GM13976 (cell line): ENCODE results near the gene CTPS2.
"Not testable (repeated sequence)": the region's sequence is repeated elsewhere in the genome, so short reads cannot be mapped to it uniquely, and the experiment has no call there.

Experiments used
- DNase-seq: peaks from one replicate; pipeline ENCODE4 v3.0.0; 2012; ENCODE audit warnings: low spot score
- in situ Hi-C: fragments of 300-500 bp; cut with MboI; formaldehyde crosslinking; loops from one replicate; pipeline ENCODE4 v1.12.0; 2022; ENCODE audit warnings: low sequenced_read_pairs, mixed read lengths, inconsistent platforms; ENCODE audit not compliant: unreplicated experiment
- TF ChIP-seq, protein P1 (sequence below): IDR thresholded peaks from 2 replicates; pipeline ENCODE4 v1.5.1; 2012; ENCODE audit warnings: borderline replicate concordance, mild to moderate bottlenecking; ENCODE audit not compliant: insufficient read depth; ENCODE audit errors: extremely low read depth, missing control alignments, control extremely low read depth

Gene CTPS2

DNA sequence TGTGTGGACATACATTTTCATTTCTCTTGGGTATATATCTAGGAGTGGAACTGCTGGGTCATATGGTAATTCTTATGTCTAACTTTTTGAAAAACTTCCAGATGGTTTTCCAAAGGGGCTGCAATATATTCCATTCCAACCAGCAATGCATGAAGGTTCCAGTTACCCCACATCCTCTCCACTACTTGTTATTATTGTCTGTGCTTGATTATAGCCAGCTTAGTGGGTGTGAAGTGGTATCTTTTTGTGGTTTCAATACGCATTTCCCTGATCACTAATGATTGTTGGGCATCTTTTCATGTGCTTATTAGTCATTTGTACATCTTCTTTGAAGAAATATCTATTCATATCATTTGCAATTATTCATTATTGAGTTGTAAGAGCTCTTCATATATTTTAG is 94.0 kb downstream of the CTPS2 start:
- no peak for DNase-seq
- TF ChIP-seq, protein P1, sequence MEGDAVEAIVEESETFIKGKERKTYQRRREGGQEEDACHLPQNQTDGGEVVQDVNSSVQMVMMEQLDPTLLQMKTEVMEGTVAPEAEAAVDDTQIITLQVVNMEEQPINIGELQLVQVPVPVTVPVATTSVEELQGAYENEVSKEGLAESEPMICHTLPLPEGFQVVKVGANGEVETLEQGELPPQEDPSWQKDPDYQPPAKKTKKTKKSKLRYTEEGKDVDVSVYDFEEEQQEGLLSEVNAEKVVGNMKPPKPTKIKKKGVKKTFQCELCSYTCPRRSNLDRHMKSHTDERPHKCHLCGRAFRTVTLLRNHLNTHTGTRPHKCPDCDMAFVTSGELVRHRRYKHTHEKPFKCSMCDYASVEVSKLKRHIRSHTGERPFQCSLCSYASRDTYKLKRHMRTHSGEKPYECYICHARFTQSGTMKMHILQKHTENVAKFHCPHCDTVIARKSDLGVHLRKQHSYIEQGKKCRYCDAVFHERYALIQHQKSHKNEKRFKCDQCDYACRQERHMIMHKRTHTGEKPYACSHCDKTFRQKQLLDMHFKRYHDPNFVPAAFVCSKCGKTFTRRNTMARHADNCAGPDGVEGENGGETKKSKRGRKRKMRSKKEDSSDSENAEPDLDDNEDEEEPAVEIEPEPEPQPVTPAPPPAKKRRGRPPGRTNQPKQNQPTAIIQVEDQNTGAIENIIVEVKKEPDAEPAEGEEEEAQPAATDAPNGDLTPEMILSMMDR: no peak
- in situ Hi-C loops: no loop called here

DNA sequence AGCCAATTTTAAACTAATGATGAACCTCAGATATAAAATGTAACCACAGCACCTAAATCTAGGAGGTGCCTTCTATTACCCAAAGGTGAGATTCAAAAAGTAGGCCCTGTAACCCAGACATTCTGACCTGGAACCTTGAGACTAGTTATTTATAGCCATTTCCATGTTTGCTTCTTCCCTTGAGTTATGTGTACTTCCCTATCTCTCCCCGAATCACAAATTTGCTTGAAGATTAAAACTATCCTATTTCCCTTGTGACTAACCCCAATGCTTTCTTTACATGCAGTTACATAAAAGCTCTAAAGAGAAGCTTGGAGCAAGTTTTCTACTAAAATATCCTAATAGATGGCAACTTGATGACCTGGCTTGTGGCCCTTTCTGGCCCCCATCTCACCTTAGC is 95.1 kb downstream of the CTPS2 start:
- TF ChIP-seq, protein P1: no peak
- no peak for DNase-seq
- in situ Hi-C loops: no loop called here

DNA sequence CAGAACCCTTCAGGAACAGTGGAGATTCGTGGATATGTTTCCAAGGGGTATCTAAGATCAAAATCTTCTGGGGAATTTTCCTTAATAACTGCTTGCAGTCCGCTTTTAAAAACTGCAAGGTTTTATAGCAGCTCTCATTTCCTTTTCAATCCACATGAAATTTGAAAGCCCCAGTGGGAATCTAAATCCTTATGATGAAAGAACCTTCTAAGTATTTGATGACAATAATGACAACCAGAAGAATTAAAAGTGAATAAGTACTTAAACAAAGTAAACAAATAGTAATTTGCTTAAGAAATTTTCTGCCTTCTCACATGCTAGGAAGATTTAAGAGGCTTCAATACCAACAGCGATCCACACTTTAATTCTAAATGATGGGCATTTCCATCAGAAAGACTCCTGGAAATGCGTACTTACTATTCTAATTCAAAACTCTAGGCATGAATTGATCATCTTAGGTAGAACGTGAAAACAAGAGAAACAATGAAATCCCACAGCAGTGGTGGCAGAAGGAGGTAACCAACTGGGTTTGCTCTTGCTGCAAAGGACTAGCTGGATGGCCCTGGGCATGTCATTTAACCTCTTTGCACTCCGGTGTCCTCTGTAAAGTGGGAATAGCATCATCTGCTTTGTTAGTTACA is 100.1 kb downstream of the CTPS2 start:
- TF ChIP-seq, protein P1: no peak
- in situ Hi-C loops: no loop called here
- DNase-seq: no peak

DNA sequence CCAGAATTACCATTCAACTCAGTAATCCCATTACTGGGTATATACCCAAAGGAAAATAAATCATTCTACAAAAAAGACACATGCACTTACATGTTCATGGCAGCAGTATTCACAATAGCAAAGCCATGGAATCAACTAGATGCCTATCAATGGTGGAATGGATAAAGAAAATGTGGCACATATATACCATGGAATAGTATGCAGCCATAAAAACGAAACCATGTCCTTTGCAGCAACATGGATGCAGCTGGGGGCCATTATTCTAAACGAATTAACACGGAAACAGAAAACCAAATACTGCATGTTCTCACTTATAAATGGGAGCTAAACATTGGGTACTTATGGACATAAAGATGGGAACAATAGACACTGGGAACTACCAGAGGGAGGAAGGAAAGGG is 101.8 kb downstream of the CTPS2 start:
- DNase-seq, in situ Hi-C loops: not testable (repeated sequence)

DNA sequence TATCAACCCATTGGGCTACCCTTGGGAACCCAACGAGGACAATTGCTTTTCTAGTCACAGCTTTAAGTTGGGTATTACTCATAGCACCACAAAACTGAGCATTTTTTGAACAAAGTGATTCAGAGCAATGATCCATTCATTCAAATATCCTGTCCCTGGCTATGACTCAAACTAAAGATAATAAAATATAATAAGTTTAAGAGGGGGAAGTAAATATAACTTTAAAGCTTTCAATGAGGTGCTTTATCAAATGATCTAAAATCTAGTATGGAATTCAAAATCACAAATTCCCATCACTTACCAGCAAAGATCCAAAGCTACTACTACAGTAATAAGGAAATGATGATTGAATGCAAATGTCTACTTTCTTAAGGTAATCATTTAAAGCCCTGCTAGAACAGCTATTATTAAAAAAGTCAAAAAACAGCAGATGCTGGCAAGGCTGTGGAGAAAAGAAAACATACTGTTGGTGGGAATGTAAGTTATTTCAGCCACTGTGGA is 102.3 kb downstream of the CTPS2 start:
- no peak for DNase-seq
- in situ Hi-C loops: no loop called here
- TF ChIP-seq, protein P1: no peak

DNA sequence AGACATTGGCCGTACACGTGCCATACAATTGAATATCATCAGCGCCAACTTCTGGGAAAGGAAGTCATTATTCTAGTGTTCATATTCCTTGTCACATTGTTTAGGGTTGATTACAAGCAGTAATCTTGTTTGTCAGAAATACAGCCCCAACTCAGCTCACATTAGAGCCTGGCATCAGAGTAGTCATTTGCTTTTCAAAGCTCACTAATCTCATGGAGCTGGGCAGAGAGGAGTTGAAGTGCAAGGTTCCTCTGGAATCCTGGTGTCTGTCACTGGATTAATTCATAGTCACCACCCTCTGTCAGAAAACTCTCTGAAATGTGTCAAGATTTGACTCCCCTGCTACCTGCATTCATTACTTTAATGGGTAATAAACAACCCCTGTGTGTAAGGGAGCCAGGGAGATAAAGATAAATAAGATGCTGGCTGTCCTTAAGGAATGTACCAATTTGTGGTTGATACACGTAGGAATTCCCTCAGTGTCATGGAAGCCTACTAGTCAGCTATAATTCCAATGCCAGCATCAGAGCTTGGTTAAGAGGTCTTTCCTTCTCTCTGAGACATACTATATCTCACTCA is 106.2 kb downstream of the CTPS2 start:
- DNase-seq: no peak
- in situ Hi-C loops: no loop called here
- TF ChIP-seq, protein P1: no peak

DNA sequence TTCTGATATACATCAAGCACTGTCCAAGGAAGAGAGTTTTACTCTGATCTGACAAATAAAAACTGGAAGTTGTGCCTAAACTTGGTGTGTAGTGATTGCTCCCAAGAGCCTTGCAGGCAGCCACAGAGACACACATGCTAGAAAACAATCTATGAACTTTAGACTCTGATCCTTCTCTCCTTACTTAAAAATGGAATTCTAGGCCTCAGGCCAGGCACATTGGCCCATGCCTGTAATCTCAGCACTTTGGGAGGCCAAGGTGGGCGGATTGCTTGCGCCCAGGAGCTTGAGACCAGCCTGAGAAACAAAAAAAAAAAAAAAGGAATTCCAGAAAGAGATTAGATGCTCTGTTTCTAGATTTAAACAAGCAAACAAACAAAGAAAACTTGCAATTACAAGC is 108.1 kb downstream of the CTPS2 start:
- DNase-seq: no peak
- in situ Hi-C loops: no loop called here

More for the DNA sequence above, 108.1 kb downstream of the CTPS2 start:
- TF ChIP-seq, protein P1: no peak
